H9 (cell line): Measurements from ENCODE around the gene TBR1. TPM values are rescaled to one million over a fixed set of nuclear protein-coding genes. Genes with fewer than 3 reads are reported as not detected.

Experiments used
- DNase-seq: peaks from one replicate; pipeline ENCODE4 v3.0.0-alpha.2; 2017
- H2AFZ ChIP-seq: one replicate; pipeline ENCODE4 v1.6.1; 2013; ENCODE audit warnings: mild to moderate bottlenecking, low read length, control low read depth, moderate library complexity
- H2AK5ac ChIP-seq: 2 replicates; pipeline ENCODE4 v1.6.1; 2013; ENCODE audit warnings: low read length, control low read depth, mixed read lengths; ENCODE audit not compliant: insufficient read length
- H2BK120ac ChIP-seq: one replicate; pipeline ENCODE4 v1.6.1; 2013; ENCODE audit warnings: low read depth, mild to moderate bottlenecking, low read length, control low read depth, inconsistent platforms; ENCODE audit not compliant: poor library complexity, severe bottlenecking
- H2BK12ac ChIP-seq: 2 replicates; pipeline ENCODE4 v1.6.1; 2013; ENCODE audit warnings: low read length, control low read depth, mixed read lengths, low read depth; ENCODE audit not compliant: insufficient read length
- H2BK15ac ChIP-seq: 2 replicates; pipeline ENCODE4 v1.6.1; 2013; ENCODE audit warnings: low read depth, low read length, control low read depth
- H2BK20ac ChIP-seq: one replicate; pipeline ENCODE4 v1.6.1; 2013; ENCODE audit warnings: low read depth, mild to moderate bottlenecking, low read length, control low read depth, inconsistent platforms; ENCODE audit not compliant: poor library complexity, severe bottlenecking
- H2BK5ac ChIP-seq: 2 replicates; pipeline ENCODE4 v1.6.1; 2013; ENCODE audit warnings: low read length, control low read depth, mixed read lengths; ENCODE audit not compliant: insufficient read length
- H3K14ac ChIP-seq: 2 replicates; pipeline ENCODE4 v1.6.1; 2013; ENCODE audit warnings: low read length, control low read depth; ENCODE audit not compliant: insufficient read depth
- H3K18ac ChIP-seq: 2 replicates; pipeline ENCODE4 v1.6.1; 2013; ENCODE audit warnings: low read depth, mild to moderate bottlenecking, mixed read lengths, low read length, control low read depth; ENCODE audit not compliant: insufficient read length
- H3K23ac ChIP-seq: 2 replicates; pipeline ENCODE4 v1.6.1; 2013; ENCODE audit warnings: low read length, control low read depth, mixed read lengths, low read depth; ENCODE audit not compliant: insufficient read length
- H3K23me2 ChIP-seq: 2 replicates; pipeline ENCODE4 v1.6.1; 2013; ENCODE audit warnings: low read depth, mild to moderate bottlenecking, mixed read lengths, low read length, control low read depth; ENCODE audit not compliant: insufficient read length, poor library complexity, severe bottlenecking
- H3K27ac ChIP-seq: 2 replicates; pipeline ENCODE4 v1.5.1; 2013; ENCODE audit warnings: low read length, control low read depth, mixed read lengths, low read depth; ENCODE audit not compliant: insufficient read length
- H3K27me3 ChIP-seq: 2 replicates; pipeline ENCODE4 v1.6.1; 2013; ENCODE audit warnings: low read length, control low read depth, inconsistent platforms; ENCODE audit not compliant: insufficient read depth
- H3K4ac ChIP-seq: 2 replicates; pipeline ENCODE4 v1.6.1; 2013; ENCODE audit warnings: low read depth, mild to moderate bottlenecking, control low read depth, inconsistent platforms, low read length, moderate library complexity
- H3K4me1 ChIP-seq: 2 replicates; pipeline ENCODE4 v1.6.1; 2013; ENCODE audit warnings: low read length, control low read depth, inconsistent platforms; ENCODE audit not compliant: insufficient read depth
- H3K4me2 ChIP-seq: 2 replicates; pipeline ENCODE4 v1.6.1; 2013; ENCODE audit warnings: low read length, control low read depth, mixed read lengths; ENCODE audit not compliant: insufficient read length, insufficient read depth
- H3K56ac ChIP-seq: 2 replicates; pipeline ENCODE4 v1.6.1; 2013; ENCODE audit warnings: low read depth, mild to moderate bottlenecking, mixed read lengths, low read length, control low read depth; ENCODE audit not compliant: insufficient read length
- H3K79me1 ChIP-seq: 2 replicates; pipeline ENCODE4 v1.6.1; 2013; ENCODE audit warnings: low read depth, mild to moderate bottlenecking, moderate library complexity, low read length, control low read depth, inconsistent platforms; ENCODE audit not compliant: insufficient read depth, poor library complexity, severe bottlenecking
- H3K79me2 ChIP-seq: 2 replicates; pipeline ENCODE4 v1.6.1; 2013; ENCODE audit warnings: low read length, control low read depth, inconsistent platforms; ENCODE audit not compliant: insufficient read depth
- H3K9ac ChIP-seq: 2 replicates; pipeline ENCODE4 v1.6.1; 2013; ENCODE audit warnings: low read length, control low read depth, mixed read lengths; ENCODE audit not compliant: insufficient read length; ENCODE audit errors: extremely low read depth
- H3K9me3 ChIP-seq: one replicate; pipeline ENCODE4 v1.6.1; 2013; ENCODE audit warnings: low read depth, low read length, inconsistent platforms; ENCODE audit not compliant: control insufficient read depth
- H3T11ph ChIP-seq: one replicate; pipeline ENCODE4 v1.6.1; 2013; ENCODE audit warnings: mild to moderate bottlenecking, low read length, control low read depth, inconsistent platforms
- H4K20me1 ChIP-seq: one replicate; pipeline ENCODE4 v1.6.1; 2013; ENCODE audit not compliant: control insufficient read depth, insufficient read length, insufficient read depth
- H4K5ac ChIP-seq: 2 replicates; pipeline ENCODE4 v1.6.1; 2013; ENCODE audit warnings: low read depth, mild to moderate bottlenecking, mixed read lengths, low read length, control low read depth; ENCODE audit not compliant: insufficient read length
- H4K8ac ChIP-seq: replicated peaks from 2 replicates; pipeline ENCODE4 v1.6.1; 2013; ENCODE audit warnings: low read length, control low read depth, mixed read lengths, low read depth; ENCODE audit not compliant: insufficient read length
- H4K91ac ChIP-seq: 2 replicates; pipeline ENCODE4 v1.6.1; 2013; ENCODE audit warnings: low read depth, mild to moderate bottlenecking, moderate library complexity, mixed read lengths, low read length, control low read depth; ENCODE audit not compliant: insufficient read length
- H3K27ac Mint-ChIP-seq, 3 experiments: 2 replicates in 2 of 3; 3 replicates in 1 of 3; pipeline ENCODE4 v1.8.0; 2020 to 2021; ENCODE audit warnings: mixed read lengths in 3 of 3, mild to moderate bottlenecking in 1 of 3, moderate library complexity in 1 of 3
- H3K27me3 Mint-ChIP-seq: 2 replicates; pipeline ENCODE4 v1.8.0; 2021; ENCODE audit warnings: low read depth, mild to moderate bottlenecking, moderate library complexity, mixed read lengths
- H3K36me3 Mint-ChIP-seq, 3 experiments: 2 replicates in 2 of 3; 3 replicates in 1 of 3; pipeline ENCODE4 v1.8.0; 2020 to 2021; ENCODE audit warnings: low read depth in 3 of 3, mixed read lengths in 3 of 3; ENCODE audit not compliant: insufficient read depth in 1 of 3
- H3K4me1 Mint-ChIP-seq, 2 experiments: 2 replicates each; pipeline ENCODE4 v1.8.0; 2020; ENCODE audit warnings: mixed read lengths in 2 of 2
- H3K4me3 Mint-ChIP-seq, 2 experiments: 2 replicates in 1 of 2; 3 replicates in 1 of 2; pipeline ENCODE4 v1.8.0; 2020 to 2021; ENCODE audit warnings: mild to moderate bottlenecking in 2 of 2, mixed read lengths in 2 of 2, moderate library complexity in 1 of 2
- H3K9me3 Mint-ChIP-seq, 2 experiments: 2 replicates in 1 of 2; 3 replicates in 1 of 2; pipeline ENCODE4 v1.8.0; 2020; ENCODE audit warnings: mild to moderate bottlenecking in 2 of 2, mixed read lengths in 2 of 2, moderate library complexity in 1 of 2
- WGBS: extraction: QIAGEN DNeasy Blood & Tissue Kit; methylation state at CpG from one replicate; pipeline ENCODE4 v1.1.7; 2013; ENCODE audit warnings: missing lambda C conversion rate, low lambda C conversion rate, mixed read lengths; ENCODE audit not compliant: insufficient read length; ENCODE audit errors: extremely low coverage; 5-methylcytosine and 5-hydroxymethylcytosine counted together
- total RNA-seq: library from RNA; stranded (reverse); gene quantifications from 2 replicates; pipeline ENCODE4 v1.2.1, GENCODE V29; 2021
- TF ChIP-seq, protein P1 (sequence below): fragments of 200-600 bp; sonication (generic); conservative IDR thresholded peaks from 3 replicates; pipeline ENCODE4 v1.8.0; 2021; ENCODE audit warnings: antibody characterized with exemption, mild to moderate bottlenecking

The TBR1 gene
- total RNA-seq, 1 experiment from 2014 or later, result 0.24 TPM

DNA sequence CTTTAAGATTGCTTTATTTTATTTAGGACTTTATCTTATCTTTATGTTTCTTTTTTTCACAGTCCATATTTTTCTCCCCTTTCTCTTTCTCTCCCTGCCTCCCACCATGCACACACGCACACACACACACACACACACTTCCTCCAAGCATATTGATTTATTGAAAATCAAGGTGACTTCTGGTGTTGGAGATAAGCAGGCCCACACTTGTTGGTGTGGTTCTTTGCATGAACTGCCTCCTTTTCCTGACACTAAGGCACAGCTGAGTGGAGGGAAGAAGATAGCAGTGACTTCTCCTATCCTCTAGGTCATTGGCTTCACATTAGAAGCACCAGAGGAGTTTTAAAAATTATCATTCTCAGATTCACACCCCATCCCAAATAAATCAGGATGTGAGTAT lies 18.0 kb downstream of the TBR1 start:
- H3K4me3 Mint-ChIP-seq, result no peak overlapping the region
- H3K27me3 ChIP-seq, result peaks cover 3% of the 10 kb centered on the region; the same call in 1 of the 2 replicates

More for the DNA sequence above, 18.0 kb downstream of the TBR1 start:
- no peak overlapping the region for H2BK15ac ChIP-seq
- no peak overlapping the region for H2BK12ac ChIP-seq
- Mint-ChIP-seq H3K36me3 (peaks cover 0 to 3% (median 0%) of the 10 kb centered on the region in 3 experiments; a peak in 2 of 7 replicates), H3K27me3 (peaks cover 49% of the 10 kb centered on the region), H3K9me3 (peaks cover 0 to 3% of the 10 kb centered on the region in 2 experiments; a peak in 1 of 5 replicates), H3K27ac (no peak overlapping the region), H3K4me1 (no peaks in the 10 kb centered on the region)
- H2BK5ac ChIP-seq, result no peak overlapping the region
- no peak overlapping the region for H2BK20ac ChIP-seq
- no peak overlapping the region for H2AFZ ChIP-seq
- H2AK5ac ChIP-seq, result no peak overlapping the region
- no peak overlapping the region for H4K5ac ChIP-seq
- H3K23ac ChIP-seq, result no peak overlapping the region
- no CpG with 5 or more reads among the region's 1 CpG for WGBS
- no peaks in the 10 kb centered on the region for H4K20me1 ChIP-seq
- H4K8ac ChIP-seq, result no peak overlapping the region
- H3K4me1 ChIP-seq, result no peaks in the 10 kb centered on the region
- no peak overlapping the region for H3K27ac ChIP-seq
- H3K79me1 ChIP-seq, result no peaks in the 10 kb centered on the region
- no peak overlapping the region for H3T11ph ChIP-seq
- H3K23me2 ChIP-seq, result no peaks in the 10 kb centered on the region
- no peaks in the 10 kb centered on the region for H3K79me2 ChIP-seq
- no peak overlapping the region for H3K4ac ChIP-seq
- H3K56ac ChIP-seq, result no peak overlapping the region
- H3K14ac ChIP-seq, result no peak overlapping the region
- no peak overlapping the region for H2BK120ac ChIP-seq
- TF ChIP-seq, protein P1, sequence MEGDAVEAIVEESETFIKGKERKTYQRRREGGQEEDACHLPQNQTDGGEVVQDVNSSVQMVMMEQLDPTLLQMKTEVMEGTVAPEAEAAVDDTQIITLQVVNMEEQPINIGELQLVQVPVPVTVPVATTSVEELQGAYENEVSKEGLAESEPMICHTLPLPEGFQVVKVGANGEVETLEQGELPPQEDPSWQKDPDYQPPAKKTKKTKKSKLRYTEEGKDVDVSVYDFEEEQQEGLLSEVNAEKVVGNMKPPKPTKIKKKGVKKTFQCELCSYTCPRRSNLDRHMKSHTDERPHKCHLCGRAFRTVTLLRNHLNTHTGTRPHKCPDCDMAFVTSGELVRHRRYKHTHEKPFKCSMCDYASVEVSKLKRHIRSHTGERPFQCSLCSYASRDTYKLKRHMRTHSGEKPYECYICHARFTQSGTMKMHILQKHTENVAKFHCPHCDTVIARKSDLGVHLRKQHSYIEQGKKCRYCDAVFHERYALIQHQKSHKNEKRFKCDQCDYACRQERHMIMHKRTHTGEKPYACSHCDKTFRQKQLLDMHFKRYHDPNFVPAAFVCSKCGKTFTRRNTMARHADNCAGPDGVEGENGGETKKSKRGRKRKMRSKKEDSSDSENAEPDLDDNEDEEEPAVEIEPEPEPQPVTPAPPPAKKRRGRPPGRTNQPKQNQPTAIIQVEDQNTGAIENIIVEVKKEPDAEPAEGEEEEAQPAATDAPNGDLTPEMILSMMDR, result no peak
- no peak for DNase-seq
- no peaks in the 10 kb centered on the region for H3K9me3 ChIP-seq
- no peak overlapping the region for H4K91ac ChIP-seq
- no peak overlapping the region for H3K4me2 ChIP-seq
- no peak overlapping the region for H3K9ac ChIP-seq
- no peak overlapping the region for H3K18ac ChIP-seq
